ENCODE results near the gene PPP2R5C.

PPP2R5C gene

GRCh38 chr14:101972126-101972866 lies 210.8 kb downstream of the PPP2R5C start:
- DNase-seq = peak; percentile 100

GRCh38 chr14:101973356-101973755 lies 211.8 kb downstream of the PPP2R5C start:
- peak; percentile 42 for DNase-seq

- DNase-seq = no peak
These were observed 213.7 kb downstream of the PPP2R5C start for GRCh38 chr14:101975231-101975630.
